HG03103 (cell line): ENCODE measurements around the gene ABCC6.
"Not testable (repeated sequence)": the region's sequence is repeated elsewhere in the genome, so short reads cannot be mapped to it uniquely, and the experiment has no call there.

Experiments used
- ATAC-seq: cut with Tn5 transposase; IDR thresholded peaks from one replicate; pipeline ENCODE4 v1.9.1; 2021; ENCODE audit warnings: low read depth; ENCODE audit not compliant: unreplicated experiment

ABCC6 gene

DNA sequence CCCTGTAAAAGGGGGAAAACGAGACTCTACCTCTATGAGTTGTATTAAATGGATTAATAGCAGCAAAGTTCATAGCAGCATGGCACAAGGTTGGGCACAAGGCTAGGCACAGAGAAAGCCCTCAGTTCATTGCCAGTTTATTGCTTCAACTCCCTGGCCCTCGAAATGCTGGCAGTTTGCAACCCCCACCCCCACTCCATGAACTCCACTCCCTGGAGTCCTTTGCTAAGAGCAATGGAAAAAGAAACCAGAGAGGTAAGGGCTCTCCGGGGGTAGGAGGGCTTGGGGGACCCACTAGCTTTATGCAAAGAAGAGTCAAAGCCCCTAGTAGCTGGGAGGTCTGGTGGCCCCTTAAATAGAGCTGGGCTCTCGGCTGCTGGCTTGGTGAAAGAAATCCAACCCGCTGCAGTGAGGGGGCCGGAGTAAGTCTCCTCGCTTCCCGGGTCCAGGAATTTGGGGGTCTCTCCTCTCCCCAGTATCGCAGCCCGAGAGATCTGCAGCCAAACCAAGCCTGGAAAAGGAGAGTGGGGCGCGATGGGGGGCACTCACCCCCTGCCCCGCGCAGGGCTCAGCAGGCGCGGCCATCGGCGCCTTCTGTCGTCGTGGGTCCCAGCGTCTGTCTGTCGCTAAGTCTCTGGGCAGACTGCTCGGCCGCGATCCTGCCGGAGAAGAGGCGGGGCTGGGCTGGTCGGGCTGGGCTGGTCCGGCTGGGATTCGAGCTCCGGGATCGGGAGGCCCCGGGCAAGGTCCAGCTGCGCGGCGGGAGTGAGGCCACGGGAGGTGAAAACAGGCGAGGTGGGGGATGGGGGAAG is at the start of gene ABCC6:
ABCC6 (minus strand) TSS at position 645 of the 812 bp plus-strand sequence; CDS start at position 585, 60 bp downstream.
- ATAC-seq, result not testable (repeated sequence)

DNA sequence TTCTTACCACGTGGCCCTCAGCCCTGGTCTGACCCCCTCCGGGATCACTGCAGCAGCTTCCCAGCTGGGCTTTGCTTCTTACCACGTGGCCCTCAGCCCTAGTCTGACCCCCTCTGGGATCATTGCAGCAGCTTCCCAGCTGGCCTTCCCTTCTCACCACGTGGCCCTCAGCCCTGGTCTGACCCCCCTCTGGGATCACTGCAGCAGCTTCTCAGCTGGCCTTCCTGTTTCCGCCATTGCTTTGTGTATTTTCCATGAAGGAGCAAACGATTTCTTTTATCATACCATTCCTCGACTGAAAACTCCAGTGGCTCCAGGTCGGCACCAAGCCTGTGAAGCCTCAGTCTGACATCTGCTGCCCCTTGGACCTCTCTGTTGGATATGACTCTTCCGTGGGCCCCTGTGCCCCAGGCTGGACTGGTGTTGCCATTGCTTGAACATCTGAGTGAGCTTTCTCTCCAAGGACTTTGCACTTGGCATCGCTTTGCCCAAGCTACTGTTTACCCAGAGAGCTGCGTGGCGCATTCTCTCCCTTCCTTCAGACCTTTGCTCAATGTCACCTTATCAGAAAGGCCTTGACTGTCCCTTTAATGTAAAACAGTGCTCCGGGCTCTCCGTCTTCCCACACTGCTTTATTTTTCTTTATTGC is 49.4 kb upstream of the ABCC6 start:
- not testable (repeated sequence) for ATAC-seq

DNA sequence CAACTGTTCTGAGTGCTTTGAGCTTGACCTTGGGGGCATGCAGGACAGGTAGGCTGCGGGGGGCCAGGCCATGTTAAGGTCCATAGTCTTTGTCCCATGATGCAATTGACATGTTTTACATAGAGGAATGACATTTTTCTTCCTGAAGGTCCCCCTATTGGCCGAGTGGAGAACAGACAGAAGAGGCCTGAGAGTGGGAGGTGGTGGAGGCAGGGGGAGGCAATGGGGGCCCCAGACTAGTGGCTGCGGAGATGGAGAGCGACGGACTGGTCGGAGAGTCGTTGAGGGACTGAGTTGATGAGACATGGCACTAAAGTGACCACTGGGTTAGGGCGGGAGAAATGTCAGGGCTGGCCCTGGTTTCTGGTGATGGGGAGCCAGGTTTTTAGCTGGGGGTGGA is 48.4 kb upstream of the ABCC6 start:
- ATAC-seq, result not testable (repeated sequence)

DNA sequence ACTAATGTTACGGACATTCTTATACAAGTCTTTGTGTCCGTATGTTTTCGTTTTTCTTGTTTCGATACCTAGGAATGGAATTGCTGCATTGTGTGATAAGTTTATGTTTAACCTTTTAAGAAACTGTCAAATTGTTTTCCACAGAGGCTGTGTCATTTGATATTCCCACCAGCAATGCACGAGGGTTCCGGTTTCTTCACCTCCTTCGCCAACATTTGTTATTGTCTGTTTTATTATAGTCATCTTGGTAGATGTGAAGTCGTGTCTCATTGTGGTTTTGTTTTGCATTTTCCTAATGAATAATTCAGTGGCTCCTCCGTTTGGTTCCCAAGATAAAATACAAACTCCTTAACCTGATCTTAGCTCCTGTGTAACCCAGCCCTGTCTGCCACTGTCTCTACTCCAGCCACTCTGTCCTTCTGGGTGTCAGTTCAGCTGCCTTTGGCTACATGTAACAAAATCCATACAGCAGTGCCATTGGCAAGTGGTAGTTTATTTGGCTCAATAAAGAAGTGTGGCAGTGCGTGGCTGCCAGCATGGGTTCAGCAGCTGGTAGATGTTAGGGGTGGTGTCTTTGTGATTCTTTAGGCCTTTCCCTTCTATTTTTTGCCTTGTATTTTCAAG is 45.0 kb upstream of the ABCC6 start:
- ATAC-seq, result not testable (repeated sequence)

DNA sequence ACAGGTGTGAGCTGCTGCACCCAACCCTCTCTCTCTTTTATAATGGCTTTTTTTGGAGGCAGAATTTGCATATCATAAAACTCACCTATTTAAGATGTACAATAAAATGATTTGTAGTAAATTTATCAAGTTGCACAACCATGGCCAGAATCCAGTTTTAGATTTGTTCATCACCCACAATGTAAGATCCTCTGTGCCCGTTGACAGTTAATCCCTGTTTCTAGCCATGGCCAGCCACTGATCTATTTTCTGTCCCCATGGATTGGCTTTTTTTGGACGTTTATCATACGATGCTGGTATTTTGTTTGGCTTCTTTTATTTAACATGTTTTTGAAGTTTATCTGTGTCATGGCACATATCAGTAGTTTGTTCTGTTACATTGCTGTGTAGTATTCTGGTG is 44.4 kb upstream of the ABCC6 start:
- not testable (repeated sequence) for ATAC-seq

DNA sequence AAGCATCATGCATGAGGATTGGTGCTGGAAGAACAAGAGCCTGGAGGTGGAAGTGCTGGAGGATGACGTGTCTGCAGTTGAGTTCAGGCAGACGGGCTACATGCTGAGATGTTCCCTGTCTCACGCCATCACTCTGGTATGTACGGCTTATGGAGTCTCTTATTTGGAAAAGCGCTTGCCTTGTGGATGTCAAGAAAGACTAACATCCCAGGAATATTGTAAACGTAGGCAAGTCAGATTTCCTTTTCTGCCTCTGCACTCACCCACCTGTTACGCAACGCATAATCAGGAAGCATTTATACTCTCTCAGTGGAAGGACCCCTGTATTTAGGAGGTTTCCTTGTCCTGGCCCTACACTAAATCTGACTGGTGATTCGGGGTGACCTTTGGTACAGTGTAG is 41.8 kb upstream of the ABCC6 start:
- ATAC-seq, result not testable (repeated sequence)

DNA sequence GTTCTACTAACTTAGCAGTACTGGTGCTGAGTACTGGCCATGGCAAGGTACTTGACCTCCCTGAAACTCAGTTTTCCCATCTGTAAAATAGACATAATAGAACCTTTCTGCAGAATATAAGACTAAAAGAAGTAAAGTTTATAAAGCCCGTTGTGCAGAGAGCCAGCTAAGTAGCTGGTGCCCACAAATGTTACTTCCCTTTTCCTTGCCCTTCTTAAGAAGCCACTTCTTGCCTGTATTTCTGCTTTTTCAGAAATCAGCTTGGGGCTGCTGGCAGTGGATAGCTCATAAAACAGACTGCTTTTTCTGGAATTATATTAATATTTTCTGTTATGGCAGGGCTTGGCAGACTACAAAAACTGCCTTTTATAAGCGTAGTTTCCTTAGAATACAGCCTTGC is 40.7 kb upstream of the ABCC6 start:
- not testable (repeated sequence) for ATAC-seq

DNA sequence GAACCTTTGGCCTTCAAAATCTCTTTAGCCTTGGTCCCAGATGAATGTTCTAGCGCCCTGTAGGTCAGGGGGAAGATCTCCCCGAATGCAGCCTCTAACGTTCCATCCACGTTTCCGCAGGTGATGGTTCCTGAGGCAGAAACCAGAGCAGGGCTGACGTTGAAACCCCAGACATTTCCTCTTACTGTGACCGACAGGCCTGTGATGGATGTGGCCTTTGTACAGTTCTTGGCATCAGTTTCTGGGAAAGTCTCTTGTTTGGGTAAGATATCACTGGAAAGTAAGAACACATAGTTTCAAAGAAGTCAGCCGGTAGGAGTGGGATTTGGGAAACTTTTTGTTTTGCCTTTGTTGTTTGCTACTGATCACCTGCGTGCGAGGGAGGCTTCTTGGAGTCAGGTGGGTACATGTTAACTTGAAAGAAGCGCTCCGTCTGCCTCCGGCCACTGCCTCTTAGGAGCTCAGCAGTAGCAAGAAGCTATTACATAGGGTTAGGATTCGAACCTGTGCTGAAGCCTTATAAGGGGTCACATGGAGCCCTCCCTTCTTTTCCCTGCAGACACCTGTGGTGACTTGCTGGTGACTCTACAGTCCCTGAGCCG is 39.8 kb upstream of the ABCC6 start:
- not testable (repeated sequence) for ATAC-seq

DNA sequence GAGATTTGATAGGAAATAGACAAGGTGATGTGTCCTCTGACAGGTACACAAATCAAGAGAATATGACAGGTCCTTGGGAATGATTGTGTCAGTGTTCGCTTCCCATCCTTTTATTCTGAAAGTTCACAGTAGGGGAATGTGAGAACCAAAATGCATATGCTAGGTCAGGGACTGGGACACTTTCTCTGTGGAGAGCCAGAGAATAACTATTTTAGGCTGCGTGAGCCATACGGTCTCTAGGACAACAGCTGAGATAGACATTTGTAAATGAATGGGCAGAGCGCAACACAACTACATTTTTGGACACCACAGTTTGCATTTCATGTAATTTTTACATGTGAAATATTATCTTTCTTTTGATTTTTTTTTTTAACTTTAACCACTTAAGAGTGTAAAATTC is 36.7 kb upstream of the ABCC6 start:
- ATAC-seq, result not testable (repeated sequence)

DNA sequence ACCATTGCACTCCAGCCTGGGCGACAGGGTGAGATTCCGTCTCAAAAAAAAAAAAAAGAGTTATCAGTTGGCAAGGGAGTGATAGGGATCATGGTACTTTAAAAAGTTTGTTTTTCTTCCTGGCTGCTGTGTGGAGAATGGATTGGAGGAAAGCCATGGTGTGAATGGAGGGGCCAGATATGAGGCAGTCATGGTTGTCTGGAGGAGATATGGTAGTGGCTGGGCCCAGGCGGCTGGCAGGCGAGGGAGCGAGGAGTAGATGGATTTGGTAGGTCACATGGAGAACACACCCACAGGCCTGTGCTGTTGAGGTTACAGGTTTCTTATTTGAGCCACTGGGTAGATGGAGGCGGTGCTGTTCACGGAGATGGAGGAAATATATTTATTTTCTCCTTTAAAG is 35.5 kb upstream of the ABCC6 start:
- not testable (repeated sequence) for ATAC-seq

DNA sequence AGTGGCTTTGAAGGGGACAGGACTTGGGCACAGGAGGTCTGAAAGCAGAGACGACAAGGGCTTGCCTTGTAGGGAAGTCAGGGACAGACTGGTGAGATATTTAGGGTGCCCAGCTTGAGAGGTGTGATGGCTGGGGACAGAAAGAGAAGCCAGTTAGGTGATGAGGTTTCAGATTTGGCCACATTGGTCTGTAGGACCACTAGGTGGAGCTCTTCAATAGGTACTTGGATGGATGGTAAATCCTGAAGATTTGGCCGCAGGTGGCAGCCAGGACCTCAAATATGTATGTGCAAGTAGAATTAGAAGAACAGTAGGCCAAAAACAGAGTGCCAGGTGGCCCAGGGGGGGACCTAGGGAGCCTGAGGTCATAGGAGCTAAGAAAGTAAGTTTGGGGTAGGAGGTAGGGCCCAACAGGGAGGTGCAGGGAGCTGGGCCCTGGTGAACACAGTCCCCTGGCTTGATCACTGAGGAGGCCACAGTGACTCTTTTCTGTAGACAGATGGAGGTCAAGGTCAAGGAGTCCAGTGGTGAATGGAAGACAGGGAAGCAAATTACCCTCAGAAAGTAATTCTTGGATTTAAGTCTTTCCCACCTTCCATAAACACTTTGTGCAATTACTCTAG is 34.1 kb upstream of the ABCC6 start:
- ATAC-seq, result not testable (repeated sequence)

DNA sequence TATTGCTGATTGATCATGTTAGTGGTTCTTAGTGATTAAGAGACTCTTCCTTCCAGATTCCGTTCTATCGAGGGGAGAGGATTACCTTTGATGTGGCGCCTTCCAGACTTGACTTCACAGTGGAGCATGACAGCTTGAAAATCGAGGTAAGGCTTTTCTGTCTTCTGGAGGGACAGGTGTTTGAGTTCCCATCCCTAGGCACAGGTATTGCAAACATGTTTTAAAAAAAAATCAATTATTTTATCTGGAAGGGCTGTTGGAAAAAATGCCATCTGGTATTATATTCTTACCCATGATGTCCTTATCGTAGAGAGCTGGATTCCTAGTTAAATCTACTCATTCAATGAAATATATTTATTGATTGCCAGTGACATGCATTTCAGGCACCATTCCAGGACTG is 29.1 kb upstream of the ABCC6 start:
- not testable (repeated sequence) for ATAC-seq

DNA sequence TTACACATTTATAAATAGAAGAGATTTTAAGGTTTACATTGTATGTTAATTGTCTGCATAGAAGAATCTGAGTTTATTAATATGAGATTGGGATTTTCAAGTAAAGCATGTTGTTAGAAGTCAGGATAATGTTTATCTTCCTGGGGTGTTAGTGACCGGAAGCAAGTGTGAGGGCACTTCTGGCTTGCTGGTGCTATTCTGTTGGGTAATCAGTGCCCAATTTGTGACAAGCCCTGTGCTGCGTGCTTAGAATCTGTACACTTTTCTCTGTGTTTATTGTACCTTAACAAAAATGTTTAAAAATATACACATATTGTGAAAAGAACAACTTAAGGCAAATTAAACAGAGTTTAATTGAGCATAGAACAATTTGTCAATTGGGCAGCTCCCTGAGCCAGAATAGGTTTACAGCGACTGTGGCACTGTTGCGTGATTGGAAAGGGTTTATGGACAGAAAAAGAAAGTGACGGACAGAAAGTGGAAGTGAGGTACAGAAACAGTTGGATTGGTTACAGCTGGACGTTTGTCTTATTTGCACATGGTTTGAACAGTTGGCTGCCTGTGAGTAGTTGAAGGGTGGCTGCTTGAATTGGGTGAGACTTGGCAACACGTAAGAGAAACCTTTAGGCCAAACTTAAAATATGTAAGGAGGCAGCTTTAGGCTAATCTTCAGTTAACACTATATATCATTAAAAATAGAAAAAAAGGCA is 26.5 kb upstream of the ABCC6 start:
- not testable (repeated sequence) for ATAC-seq

DNA sequence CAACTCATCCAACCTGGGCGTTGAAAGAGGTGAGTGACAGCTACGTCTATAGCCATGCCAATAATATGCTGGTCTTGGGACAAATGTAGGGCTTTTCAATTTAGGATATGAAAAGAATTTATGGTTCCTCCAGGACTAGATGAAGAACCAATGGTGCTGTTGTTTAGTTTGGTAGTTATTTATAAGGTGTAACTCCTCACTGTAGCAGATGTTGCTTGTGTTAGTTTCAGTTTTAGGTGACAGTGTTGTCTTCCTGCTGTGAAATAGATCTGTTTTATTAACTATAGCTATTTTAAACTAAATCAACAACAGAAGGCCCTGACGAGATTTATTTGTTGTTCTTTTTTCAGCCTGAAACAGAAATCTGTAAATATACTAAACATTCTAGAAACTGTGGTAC is 24.1 kb upstream of the ABCC6 start:
- not testable (repeated sequence) for ATAC-seq

DNA sequence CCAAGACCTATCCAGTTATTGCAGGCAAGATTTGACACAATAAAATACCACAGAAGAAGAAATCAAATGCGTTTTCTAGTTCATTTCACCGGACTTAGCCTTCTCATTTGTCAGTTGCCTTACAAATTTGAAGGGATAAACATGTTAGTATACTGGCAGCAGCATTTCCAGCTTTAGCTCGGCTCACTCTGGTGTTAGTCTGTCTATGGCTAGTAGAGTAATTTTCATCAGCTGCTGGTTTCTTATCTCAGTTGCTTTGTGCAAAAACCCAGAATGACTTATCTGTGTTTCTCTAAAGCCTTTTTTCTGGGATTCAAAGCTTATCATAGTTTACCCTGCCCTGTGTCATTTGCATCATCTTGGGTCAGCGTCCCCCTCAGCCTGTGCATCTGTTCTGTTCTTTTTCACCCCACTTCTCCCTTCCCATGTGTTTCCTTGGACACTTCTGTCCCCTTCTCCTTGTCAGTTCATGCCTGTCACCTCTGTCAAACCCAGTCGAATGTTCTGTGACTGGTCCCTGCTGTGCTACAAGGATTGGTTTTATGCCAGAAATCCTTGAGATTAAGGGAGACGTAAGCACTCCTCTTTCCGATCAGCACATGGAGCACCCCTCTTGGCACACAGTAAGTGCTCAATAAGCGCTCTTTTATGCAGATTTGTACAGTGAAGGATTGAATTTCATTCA is 23.4 kb upstream of the ABCC6 start:
- not testable (repeated sequence) for ATAC-seq

DNA sequence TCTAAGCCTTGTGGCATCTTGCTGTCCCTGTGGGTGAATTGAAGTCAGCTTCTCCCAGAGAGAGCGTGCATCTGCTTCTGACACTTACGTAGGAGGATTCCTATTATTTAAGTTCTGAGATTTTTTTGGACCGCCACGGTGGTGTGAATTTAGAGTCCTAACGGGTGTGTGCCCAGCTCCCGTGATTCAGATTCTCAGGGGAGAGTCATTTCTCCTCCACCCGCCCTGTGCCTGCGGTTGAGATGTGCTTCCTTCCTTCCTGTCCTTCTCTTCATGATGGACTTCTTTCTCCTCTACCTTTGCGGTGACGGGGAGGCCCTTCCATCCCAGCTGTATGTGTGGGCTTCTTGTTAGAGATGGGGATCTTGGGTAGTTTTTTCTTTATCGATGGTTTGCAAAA is 20.6 kb upstream of the ABCC6 start:
- ATAC-seq, result not testable (repeated sequence)

DNA sequence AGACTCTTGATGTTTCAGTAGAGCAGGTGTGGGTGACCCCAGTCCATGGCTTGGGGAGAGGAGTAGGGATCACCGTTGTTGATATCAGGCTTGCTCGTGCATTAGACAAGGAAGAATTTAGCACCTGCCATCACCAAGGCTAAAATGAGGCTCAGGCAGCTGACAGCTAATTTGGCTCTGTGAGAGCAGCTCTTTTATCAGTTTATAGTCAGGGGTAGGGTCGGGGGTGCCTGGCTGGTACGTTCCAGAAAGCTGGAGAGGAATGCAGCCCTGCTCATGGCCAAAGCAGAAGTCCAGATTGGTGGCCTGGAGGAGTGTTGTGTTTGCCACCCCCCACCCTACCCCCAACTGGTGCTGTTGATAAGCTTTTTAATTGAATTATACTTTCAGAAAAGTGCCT is 17.4 kb upstream of the ABCC6 start:
- ATAC-seq, result not testable (repeated sequence)

DNA sequence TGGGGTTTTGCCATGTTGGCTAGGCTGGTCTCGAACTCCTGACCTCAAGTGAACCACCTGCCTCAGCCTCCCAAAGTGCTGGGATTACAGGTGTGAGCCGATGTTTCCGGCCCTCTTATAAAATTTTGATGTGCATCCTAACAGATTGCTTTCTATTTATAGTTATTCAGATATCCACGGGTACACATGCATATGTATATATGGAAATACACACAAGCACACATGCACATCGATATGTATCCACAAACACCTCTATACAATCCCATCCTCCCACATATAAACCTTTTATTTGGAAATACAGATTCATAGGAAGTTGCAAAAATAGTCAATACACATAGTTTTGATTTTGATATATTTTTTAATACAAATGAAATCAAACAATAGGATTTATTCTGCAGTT is 14.4 kb upstream of the ABCC6 start:
- ATAC-seq, result not testable (repeated sequence)

DNA sequence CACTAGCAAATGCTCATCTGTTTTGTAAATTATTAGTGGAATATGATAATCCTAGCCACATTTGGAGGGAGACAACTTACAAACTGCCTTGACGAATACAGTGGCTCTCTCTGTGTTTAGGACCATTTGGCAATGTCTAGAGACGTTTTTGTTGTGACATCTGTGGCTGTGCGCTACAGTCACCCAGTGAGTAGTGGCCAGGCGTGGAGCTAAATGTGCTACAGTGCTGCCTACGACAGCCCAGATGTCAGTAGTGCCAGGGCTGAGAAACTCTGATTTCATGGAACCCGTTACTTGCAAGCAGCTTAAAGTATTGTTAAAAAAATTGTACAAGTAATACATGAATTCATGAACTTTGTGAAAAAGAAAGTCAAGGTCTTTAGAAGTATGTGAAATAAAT is 13.8 kb upstream of the ABCC6 start:
- ATAC-seq, result not testable (repeated sequence)
